GM23338 (cell line): Measurements from ENCODE around the gene MAPT.

ENCODE experiments used
- CREB1 ChIP-seq: fragments of 250-450 bp; sonication (Bioruptor Pico); IDR thresholded peaks from 2 replicates; pipeline ENCODE4 v1.5.0; 2020; ENCODE audit warnings: low read depth, mild to moderate bottlenecking, moderate library complexity
- ETS1 ChIP-seq: IDR thresholded peaks from 2 replicates; pipeline ENCODE4 v1.6.1; 2016; ENCODE audit warnings: antibody characterized with exemption
- EZH2 ChIP-seq: fragments of 200-600 bp; sonication (generic); IDR thresholded peaks from one replicate; pipeline ENCODE4 v1.8.0; 2017; ENCODE audit warnings: antibody characterized with exemption, mild to moderate bottlenecking, low read depth; ENCODE audit not compliant: unreplicated experiment
- EZH2phosphoT487 ChIP-seq: fragments of 200-600 bp; sonication (generic); IDR thresholded peaks from one replicate; pipeline ENCODE4 v1.8.1; 2018; ENCODE audit warnings: antibody characterized with exemption; ENCODE audit not compliant: unreplicated experiment
- POLR2AphosphoS5 ChIP-seq: IDR thresholded peaks from 2 replicates; pipeline ENCODE4 v1.6.1; 2016; ENCODE audit warnings: antibody characterized with exemption, low read depth
- STAT1 ChIP-seq: IDR thresholded peaks from one replicate; pipeline ENCODE4 v1.6.1; 2016; ENCODE audit warnings: antibody characterized with exemption; ENCODE audit not compliant: unreplicated experiment
- ZNF114 ChIP-seq: fragments of 250-450 bp; sonication (Bioruptor Pico); IDR thresholded peaks from 2 replicates; pipeline ENCODE4 v1.5.0; 2020; ENCODE audit warnings: mild to moderate bottlenecking, moderate library complexity
- TF ChIP-seq, protein P1 (sequence below), 2 experiments: fragments of 200-600 bp in 1 of 2; sonication (generic) in 1 of 2; conservative IDR thresholded peaks; 2 replicates each; pipeline versions ENCODE4 v1.5.1 to v1.6.1; 2016 to 2017; ENCODE audit warnings: antibody characterized with exemption in 2 of 2, low read depth in 2 of 2, mild to moderate bottlenecking in 2 of 2, moderate library complexity in 1 of 2
- TF ChIP-seq, protein P2 (sequence below): IDR thresholded peaks from one replicate; pipeline ENCODE4 v1.6.1; 2018; ENCODE audit warnings: antibody characterized with exemption; ENCODE audit not compliant: unreplicated experiment

DNA sequence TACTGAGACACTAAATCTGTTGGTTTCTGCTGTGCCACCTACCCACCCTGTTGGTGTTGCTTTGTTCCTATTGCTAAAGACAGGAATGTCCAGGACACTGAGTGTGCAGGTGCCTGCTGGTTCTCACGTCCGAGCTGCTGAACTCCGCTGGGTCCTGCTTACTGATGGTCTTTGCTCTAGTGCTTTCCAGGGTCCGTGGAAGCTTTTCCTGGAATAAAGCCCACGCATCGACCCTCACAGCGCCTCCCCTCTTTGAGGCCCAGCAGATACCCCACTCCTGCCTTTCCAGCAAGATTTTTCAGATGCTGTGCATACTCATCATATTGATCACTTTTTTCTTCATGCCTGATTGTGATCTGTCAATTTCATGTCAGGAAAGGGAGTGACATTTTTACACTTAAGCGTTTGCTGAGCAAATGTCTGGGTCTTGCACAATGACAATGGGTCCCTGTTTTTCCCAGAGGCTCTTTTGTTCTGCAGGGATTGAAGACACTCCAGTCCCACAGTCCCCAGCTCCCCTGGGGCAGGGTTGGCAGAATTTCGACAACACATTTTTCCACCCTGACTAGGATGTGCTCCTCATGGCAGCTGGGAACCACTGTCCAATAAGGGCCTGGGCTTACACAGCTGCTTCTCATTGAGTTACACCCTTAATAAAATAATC is 119.3 kb downstream of the MAPT start:
- TF ChIP-seq, protein P1, sequence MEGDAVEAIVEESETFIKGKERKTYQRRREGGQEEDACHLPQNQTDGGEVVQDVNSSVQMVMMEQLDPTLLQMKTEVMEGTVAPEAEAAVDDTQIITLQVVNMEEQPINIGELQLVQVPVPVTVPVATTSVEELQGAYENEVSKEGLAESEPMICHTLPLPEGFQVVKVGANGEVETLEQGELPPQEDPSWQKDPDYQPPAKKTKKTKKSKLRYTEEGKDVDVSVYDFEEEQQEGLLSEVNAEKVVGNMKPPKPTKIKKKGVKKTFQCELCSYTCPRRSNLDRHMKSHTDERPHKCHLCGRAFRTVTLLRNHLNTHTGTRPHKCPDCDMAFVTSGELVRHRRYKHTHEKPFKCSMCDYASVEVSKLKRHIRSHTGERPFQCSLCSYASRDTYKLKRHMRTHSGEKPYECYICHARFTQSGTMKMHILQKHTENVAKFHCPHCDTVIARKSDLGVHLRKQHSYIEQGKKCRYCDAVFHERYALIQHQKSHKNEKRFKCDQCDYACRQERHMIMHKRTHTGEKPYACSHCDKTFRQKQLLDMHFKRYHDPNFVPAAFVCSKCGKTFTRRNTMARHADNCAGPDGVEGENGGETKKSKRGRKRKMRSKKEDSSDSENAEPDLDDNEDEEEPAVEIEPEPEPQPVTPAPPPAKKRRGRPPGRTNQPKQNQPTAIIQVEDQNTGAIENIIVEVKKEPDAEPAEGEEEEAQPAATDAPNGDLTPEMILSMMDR (conservative IDR thresholded peaks at IDR 0.05; ENCODE audit: low read depth in 2 of 2) = no peak
- no peak for TF ChIP-seq POLR2AphosphoS5
- TF ChIP-seq, protein P2, sequence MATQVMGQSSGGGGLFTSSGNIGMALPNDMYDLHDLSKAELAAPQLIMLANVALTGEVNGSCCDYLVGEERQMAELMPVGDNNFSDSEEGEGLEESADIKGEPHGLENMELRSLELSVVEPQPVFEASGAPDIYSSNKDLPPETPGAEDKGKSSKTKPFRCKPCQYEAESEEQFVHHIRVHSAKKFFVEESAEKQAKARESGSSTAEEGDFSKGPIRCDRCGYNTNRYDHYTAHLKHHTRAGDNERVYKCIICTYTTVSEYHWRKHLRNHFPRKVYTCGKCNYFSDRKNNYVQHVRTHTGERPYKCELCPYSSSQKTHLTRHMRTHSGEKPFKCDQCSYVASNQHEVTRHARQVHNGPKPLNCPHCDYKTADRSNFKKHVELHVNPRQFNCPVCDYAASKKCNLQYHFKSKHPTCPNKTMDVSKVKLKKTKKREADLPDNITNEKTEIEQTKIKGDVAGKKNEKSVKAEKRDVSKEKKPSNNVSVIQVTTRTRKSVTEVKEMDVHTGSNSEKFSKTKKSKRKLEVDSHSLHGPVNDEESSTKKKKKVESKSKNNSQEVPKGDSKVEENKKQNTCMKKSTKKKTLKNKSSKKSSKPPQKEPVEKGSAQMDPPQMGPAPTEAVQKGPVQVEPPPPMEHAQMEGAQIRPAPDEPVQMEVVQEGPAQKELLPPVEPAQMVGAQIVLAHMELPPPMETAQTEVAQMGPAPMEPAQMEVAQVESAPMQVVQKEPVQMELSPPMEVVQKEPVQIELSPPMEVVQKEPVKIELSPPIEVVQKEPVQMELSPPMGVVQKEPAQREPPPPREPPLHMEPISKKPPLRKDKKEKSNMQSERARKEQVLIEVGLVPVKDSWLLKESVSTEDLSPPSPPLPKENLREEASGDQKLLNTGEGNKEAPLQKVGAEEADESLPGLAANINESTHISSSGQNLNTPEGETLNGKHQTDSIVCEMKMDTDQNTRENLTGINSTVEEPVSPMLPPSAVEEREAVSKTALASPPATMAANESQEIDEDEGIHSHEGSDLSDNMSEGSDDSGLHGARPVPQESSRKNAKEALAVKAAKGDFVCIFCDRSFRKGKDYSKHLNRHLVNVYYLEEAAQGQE = no peak
- TF ChIP-seq EZH2 = no peak
- TF ChIP-seq STAT1 = no peak
- TF ChIP-seq CREB1 (CRISPR knock-in tag) = no peak
- no peak for TF ChIP-seq EZH2phosphoT487
- TF ChIP-seq ETS1 = no peak
- no peak for TF ChIP-seq ZNF114 (CRISPR knock-in tag)
